Ishikawa (cell line): ENCODE results near the gene LMOD3.

Experiments used
- CEBPB ChIP-seq: IDR thresholded peaks from 2 replicates; pipeline ENCODE4 v1.6.1; 2012
- CREB1 ChIP-seq: IDR thresholded peaks from 2 replicates; pipeline ENCODE4 v1.6.1; 2012; ENCODE audit warnings: low read depth
- EGR1 ChIP-seq: IDR thresholded peaks from 2 replicates; pipeline ENCODE4 v1.6.1; 2012
- EP300 ChIP-seq: IDR thresholded peaks from 2 replicates; pipeline ENCODE4 v1.6.1; 2012; ENCODE audit warnings: borderline replicate concordance
- NFIC ChIP-seq: IDR thresholded peaks from 2 replicates; pipeline ENCODE4 v1.6.1; 2012
- RAD21 ChIP-seq: IDR thresholded peaks from 2 replicates; pipeline ENCODE4 v1.6.1; 2012; ENCODE audit warnings: low read depth
- REST ChIP-seq: IDR thresholded peaks from 2 replicates; pipeline ENCODE4 v1.6.1; 2012; ENCODE audit warnings: low read depth, mild to moderate bottlenecking
- TAF1 ChIP-seq: IDR thresholded peaks from 2 replicates; pipeline ENCODE4 v1.6.1; 2012; ENCODE audit warnings: low read depth, mild to moderate bottlenecking
- TCF12 ChIP-seq: IDR thresholded peaks from 2 replicates; pipeline ENCODE4 v1.6.1; 2012; ENCODE audit warnings: low read depth
- YY1 ChIP-seq: IDR thresholded peaks from 2 replicates; pipeline ENCODE4 v1.6.1; 2012; ENCODE audit warnings: low read depth
- ZBTB7A ChIP-seq: IDR thresholded peaks from 2 replicates; pipeline ENCODE4 v1.6.1; 2012; ENCODE audit warnings: low read depth
- TF ChIP-seq, protein P1 (sequence below): IDR thresholded peaks from 2 replicates; pipeline ENCODE4 v1.6.1; 2012

DNA sequence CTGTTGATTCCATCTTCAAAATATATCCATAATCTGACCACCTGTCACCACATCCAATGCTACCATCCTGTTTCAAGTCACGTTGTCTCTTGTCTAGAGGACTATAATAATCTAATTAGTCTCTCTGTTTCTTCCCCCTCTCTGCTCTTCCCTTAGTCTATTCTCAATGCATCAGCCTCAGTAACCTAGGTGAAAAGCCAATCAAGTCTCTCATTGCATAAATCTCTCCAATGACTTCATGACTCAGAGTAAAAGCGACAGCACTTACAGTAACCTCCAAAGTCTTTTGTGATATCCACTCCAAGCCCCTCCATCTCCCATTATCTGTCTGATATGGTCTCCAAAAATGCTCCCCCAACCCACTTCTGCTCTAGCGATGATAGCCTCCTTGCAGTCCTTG lies 49.5 kb downstream of the LMOD3 start:
- no peak for TF ChIP-seq EGR1
- no peak for TF ChIP-seq EP300
- TF ChIP-seq CEBPB = no peak
- no peak for TF ChIP-seq TCF12
- TF ChIP-seq NFIC = no peak
- no peak for TF ChIP-seq REST
- TF ChIP-seq, protein P1, sequence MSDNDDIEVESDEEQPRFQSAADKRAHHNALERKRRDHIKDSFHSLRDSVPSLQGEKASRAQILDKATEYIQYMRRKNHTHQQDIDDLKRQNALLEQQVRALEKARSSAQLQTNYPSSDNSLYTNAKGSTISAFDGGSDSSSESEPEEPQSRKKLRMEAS = no peak
- TF ChIP-seq TAF1 = no peak
- TF ChIP-seq YY1 = no peak
- TF ChIP-seq CREB1 = no peak
- TF ChIP-seq RAD21 = no peak
- no peak for TF ChIP-seq ZBTB7A
